Activated T-helper 9 cell treated with anti-CD3 and anti-CD28 coated beads, Interleukin-2, amount 50 U/mL, for 16 hours (primary cell): ENCODE data around the gene IGFALS.
A peak's percentile ranks its signal among the peaks of the same experiment; 100 is the strongest.

ENCODE experiments used
- DNase-seq: peaks from one replicate; pipeline ENCODE4 v3.0.0-alpha.2; 2020; ENCODE audit warnings: low read depth

Gene IGFALS

GRCh38 chr16:1793578-1794220 lies at the start of gene IGFALS:
TSS of gene IGFALS (minus strand) at chr16:1793705. CDS start at chr16:1793652, 53 bp downstream.
- no peak for DNase-seq

- no peak for DNase-seq
Observed at GRCh38 chr16:1839554-1839953, 46.0 kb upstream of the IGFALS start.

- no peak for DNase-seq
Observed at GRCh38 chr16:1834096-1834495, 40.6 kb upstream of the IGFALS start.

DNA sequence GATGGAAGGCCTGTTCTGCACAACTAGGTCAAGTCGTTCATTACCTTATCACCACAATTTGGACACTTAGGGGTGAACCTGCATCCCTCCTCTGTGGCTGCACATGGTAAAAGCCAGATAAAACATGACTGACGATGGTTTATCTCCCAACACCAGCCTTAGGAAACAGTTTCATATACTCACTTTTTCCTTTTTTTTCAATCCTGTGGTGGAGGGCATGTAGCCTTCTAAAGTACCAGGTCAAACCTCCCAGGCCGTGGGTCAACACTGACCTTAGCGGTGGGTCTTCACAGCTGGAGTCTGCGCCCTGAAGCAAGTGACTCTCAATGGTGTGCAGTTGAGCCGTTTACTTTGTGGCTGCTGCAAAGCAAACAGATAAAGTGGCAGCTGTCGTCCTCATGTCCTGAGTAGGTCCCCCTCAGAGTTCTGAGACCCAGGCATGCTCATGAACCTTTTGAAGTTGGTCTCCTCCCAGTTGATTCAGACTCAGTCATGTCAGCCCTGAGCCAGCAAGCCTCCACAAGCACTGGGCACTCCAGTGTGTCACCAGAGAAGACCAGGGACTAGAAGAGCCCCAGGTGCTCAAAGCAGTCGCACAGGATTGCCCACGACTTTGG lies 39.4 kb upstream of the IGFALS start:
- DNase-seq = no peak

DNA sequence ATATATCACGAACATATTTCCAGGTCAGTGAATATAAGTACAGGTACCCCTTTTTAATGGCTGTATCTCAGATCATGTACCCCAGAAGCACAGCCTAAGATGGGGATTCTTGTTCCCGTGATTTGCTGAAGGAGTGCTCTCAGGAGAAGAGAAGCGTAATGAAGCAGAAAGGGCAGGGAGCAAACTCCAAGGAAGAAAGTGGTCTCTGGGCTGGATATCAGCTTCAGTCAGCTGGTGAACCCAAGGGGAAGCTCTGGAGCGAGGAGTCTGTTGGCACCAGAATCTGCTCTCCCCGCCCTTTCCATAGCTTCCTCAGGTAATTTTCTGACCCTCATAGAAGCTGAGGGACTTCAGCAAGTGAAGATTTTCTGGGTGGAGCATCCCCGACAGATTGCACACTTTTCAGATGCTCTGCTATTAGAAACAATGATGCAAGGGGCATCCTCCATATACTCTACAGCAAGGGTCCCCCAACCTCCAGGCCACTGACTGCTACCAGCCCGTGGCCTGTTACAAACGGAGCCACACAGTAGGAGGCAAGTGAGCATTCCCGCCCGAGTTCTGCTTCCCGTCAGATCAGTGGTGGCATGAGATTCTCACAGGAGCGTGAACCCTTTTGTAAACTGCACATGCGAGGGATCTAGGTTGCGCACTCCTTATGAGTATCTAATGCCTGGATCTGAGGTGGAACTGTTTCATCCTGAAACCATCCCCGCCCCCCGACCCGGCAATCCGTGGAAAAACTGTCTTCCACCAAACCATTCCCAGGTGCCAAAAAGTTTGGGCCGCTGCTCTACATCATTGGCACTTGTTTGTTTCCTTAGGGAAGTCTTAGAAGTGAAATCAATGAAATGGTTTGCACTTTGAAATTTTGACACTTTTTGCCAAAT lies 37.9 kb upstream of the IGFALS start:
- DNase-seq = no peak

- DNase-seq = no peak
Observed at GRCh38 chr16:1830213-1830612, 36.7 kb upstream of the IGFALS start.

GRCh38 chr16:1828645-1829410 lies 35.3 kb upstream of the IGFALS start:
- DNase-seq = no peak

GRCh38 chr16:1826691-1827573 lies 33.4 kb upstream of the IGFALS start, which contains the start of the genes FAHD1 and HAGH:
TSS of gene FAHD1 (plus strand) at chr16:1827206. CDS start at chr16:1827239, 33 bp downstream.
TSS of gene HAGH (minus strand) at chr16:1826825. CDS start at chr16:1826787, 38 bp downstream.
- DNase-seq = peak; percentile 82

DNA sequence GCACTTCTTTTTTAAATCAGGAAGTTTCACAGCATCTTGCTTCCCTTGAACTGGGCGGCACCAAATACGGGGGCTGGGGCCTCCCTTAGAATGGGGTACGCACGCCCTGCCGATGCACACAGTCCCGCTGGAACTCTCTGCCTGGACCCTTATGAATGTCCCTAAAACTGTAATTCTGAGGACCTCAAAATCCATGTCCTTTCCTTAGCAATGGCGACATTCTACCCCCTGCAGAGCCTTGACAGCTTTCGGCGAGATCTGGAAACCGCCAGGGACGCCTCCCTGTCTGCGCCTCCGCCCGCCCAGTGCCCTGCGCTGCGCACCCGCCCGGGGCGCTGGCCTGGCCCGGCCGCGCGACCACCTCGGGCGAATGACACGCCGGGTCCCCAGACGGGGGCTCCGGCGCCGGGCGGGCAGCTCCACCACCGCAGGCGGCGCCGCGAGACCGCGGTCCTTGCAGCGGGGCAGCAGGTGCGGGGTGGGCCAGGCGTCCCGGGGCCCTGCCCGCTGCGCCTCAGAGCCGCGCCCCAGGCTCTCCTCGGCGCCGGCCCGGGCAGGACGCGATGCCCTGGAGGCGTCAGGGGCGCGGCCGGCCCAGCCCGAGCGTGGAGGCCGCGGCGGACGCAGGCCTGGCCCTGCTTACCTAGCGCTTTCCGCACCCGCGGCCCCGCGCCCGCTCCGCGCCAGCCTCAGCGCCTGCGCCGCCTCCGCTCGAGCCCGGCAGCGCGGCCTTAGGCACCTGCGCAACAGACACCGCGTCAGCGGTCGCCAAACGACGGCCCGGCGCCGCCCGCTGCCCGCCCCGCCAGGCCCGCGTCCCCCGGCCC lies 32.6 kb upstream of the IGFALS start:
- peak; percentile 59 for DNase-seq

- DNase-seq = no peak
Observed at GRCh38 chr16:1825381-1825863, 31.9 kb upstream of the IGFALS start.

DNA sequence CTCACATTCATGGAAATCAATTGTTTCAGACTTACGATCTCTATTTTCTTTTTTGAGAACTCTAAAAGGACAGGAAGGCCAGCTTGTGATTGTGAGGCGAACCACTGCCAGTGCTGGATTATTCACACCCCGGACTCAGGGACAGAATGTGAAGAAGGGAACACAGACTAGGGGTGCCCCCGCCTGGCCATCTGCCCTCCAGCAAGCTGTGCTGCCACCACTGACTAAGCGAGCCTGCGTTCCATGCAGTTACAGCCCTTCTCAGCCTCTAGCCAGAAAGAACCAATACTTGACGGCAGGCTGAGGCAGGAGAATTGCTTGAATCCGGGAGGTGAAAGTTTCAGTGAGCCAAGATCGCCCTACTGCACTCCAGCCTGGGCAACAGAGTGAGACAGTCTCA lies 30.3 kb upstream of the IGFALS start:
- DNase-seq = no peak

- no peak for DNase-seq
Observed at GRCh38 chr16:1822801-1823200, 29.3 kb upstream of the IGFALS start.

- DNase-seq = no peak
Observed at GRCh38 chr16:1821861-1822611, 28.5 kb upstream of the IGFALS start.

DNA sequence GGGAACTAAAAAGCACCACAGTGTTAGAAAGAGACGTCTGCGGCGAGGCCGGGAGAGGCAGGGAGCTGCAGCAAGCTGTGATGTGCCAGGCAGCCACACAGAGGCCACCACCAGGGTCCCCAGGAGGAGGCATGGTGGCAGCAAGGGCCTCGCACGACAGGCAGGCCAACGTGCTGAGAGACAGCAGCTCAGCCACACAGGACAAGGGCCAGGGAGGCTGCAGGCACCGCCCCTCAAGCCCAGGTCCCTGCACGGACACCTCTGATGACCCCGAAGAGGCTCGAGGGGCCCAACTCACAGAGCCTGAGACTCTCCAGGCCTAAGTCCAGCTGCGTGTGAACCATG lies 27.4 kb upstream of the IGFALS start:
- DNase-seq = no peak

GRCh38 chr16:1820096-1820945 lies 26.8 kb upstream of the IGFALS start:
- DNase-seq = no peak

- no peak for DNase-seq
Observed at GRCh38 chr16:1819611-1820010, 26.1 kb upstream of the IGFALS start.

GRCh38 chr16:1818873-1819525 lies 25.5 kb upstream of the IGFALS start:
- DNase-seq = no peak
